Uterus (tissue), 2 donors: ENCODE measurements around the gene ERGIC1.

ENCODE experiments used
- POLR2A ChIP-seq, 2 donors: fragments of 450-650 bp; IDR thresholded peaks; one replicate each; pipeline ENCODE4 v1.6.1; 2016; ENCODE audit warnings: antibody characterized with exemption in 2 of 2, mild to moderate bottlenecking in 1 of 2, moderate library complexity in 1 of 2
- TF ChIP-seq, protein P1 (sequence below), 4 experiments: fragments of 200-600 bp in 2 of 4; fragments of 450-650 bp in 2 of 4; sonication (generic) in 2 of 4; IDR thresholded peaks; one replicate each; pipeline ENCODE4 v1.5.1; 2016 to 2019; ENCODE audit warnings: antibody characterized with exemption in 4 of 4, mild to moderate bottlenecking in 2 of 4, moderate library complexity in 1 of 4

DNA sequence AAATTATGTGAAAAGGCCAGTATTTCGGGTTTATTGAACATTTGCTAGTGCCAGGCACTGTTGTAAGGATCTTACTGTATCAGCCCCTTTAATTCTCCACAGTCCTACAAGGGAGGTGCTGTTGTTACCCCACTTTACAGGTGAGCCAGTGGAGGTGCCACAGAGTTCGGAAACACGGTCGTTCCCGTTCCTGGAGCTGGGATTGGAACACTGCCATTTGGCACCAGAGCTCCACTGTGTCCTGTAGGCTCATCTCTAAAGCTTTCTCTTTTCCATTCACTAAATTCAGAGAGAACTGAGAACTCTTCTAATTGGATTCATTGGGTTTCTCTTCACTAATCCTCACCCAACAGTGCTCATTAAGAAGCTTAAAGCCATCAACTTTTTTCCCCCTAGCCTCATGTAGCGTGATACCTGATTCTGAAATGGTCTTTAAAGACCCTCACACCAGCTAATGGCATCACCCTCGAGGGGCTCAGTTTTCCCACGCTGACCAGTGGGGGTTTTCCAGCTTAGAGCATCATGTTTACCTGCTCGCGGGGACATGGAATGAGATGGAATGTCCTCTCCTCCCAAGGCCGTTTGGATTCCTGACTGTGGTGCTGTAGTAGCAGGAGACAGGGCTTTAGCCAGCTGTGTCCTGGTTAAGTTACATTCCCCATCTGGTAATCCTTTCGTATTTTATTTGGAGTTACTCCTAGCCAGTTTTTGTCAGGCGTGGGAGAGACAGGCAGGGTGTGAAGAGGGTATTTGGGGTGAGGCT is 5.8 kb downstream of the ERGIC1 start:
- TF ChIP-seq, protein P1, sequence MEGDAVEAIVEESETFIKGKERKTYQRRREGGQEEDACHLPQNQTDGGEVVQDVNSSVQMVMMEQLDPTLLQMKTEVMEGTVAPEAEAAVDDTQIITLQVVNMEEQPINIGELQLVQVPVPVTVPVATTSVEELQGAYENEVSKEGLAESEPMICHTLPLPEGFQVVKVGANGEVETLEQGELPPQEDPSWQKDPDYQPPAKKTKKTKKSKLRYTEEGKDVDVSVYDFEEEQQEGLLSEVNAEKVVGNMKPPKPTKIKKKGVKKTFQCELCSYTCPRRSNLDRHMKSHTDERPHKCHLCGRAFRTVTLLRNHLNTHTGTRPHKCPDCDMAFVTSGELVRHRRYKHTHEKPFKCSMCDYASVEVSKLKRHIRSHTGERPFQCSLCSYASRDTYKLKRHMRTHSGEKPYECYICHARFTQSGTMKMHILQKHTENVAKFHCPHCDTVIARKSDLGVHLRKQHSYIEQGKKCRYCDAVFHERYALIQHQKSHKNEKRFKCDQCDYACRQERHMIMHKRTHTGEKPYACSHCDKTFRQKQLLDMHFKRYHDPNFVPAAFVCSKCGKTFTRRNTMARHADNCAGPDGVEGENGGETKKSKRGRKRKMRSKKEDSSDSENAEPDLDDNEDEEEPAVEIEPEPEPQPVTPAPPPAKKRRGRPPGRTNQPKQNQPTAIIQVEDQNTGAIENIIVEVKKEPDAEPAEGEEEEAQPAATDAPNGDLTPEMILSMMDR (IDR thresholded peaks at IDR 0.05) = no peak
- no peak for TF ChIP-seq POLR2A (IDR thresholded peaks at IDR 0.05)
